ENCODE data around the gene TOR1B.

TOR1B gene

DNA sequence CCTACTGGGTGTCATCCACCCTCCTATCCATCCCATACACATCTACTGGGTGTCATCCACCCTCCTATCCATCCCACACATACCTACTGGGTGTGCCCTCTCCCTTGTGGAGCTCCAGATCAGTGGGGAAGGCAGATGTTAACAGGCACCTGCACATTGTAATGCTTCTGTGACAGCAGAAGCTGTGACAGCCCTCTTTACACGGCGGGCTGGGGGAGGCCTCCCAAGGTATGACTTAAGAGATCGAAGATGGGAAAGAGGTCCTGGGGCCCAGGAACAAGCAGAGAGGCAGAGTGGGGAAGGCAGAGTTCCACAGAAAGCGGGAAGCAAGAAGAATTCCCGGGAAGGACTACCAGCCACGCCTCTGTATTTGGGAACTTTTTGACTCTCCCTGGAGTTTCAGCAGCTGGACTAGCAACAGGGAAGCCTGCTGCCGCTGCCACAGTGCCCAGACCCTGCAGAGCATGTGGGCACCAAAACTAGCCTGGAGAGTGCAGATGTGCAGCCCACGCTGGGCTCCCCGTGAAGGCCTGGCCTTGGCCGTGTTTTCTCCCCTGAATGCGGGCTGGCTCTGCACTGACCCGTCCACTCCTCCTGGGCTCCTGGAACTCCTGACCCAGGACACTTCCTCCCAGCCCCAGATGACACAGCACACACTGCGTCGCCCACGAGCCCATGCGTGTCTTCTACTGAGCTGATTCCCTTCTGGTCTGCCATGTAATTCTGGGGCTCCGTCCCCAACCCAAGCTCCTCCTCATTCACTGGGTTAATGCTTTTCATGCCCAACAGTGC is 11.6 kb downstream of the TOR1B start:
- no peak for DNase-seq (ENCODE audit: low read depth)
- H3K4me3 ChIP-seq (ENCODE audit: low read depth, low read length): no peak overlapping the region
- TF ChIP-seq CTCF (IDR thresholded peaks at IDR 0.05; ENCODE audit: insufficient read depth, low read depth, low read length, missing control alignments): no peak

- DNase-seq (ENCODE audit: low read depth): no peak
- TF ChIP-seq CTCF (IDR thresholded peaks at IDR 0.05; ENCODE audit: insufficient read depth, low read depth, low read length, missing control alignments): no peak
- no peak overlapping the region for H3K4me3 ChIP-seq (ENCODE audit: low read depth, low read length)
These were observed 12.3 kb downstream of the TOR1B start for GRCh38 chr9:129815278-129815677.

DNA sequence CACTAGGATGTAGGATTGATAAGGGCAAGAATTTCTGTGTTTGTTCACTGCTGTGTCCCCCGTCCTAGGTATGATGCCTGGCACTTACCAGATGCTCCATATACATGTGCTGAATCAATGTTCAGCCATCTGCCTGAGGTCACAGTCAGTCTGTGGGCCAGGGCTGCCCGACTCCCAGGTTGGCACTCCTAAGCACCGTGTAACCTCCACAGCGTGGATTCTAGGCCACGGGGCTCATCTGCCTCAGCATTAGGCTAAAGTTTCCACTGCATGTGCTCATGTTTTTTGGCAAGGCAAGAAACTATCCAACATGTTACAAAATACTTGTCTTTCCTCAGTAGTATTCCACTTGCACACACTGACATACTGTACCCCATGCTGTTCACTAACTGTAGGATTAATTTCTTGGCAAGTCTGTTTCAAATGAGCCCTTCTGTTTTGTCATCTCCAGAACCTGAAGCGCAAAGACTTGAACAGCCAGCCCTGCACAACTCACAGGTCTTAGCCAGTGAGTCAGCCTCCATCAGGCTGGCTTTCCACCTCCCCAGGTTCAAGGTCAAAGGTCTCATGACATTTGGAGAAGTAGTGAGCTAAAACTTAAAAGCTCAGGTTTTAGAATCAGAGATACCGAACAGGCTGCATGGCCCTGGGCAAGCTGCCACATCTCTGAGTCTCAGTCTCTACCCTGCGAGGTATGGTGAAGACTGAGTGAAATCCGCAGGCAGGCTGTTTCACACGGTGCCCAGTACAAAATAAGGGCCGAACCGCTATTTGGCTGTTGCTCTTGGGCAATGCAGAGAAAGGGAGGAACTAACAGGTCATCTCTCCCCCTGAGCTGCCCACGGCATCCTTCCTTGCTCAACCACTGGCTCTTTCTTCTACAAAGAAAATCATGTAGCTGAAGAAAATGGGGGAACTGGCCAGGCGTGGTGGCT is 13.8 kb downstream of the TOR1B start:
- TF ChIP-seq CTCF (IDR thresholded peaks at IDR 0.05; ENCODE audit: insufficient read depth, low read depth, low read length, missing control alignments): no peak
- no peak for DNase-seq (ENCODE audit: low read depth)
- no peak overlapping the region for H3K4me3 ChIP-seq (ENCODE audit: low read depth, low read length)

- TF ChIP-seq CTCF (IDR thresholded peaks at IDR 0.05; ENCODE audit: insufficient read depth, low read depth, low read length, missing control alignments): no peak
- peak; percentile 65 for DNase-seq (ENCODE audit: low read depth)
- H3K4me3 ChIP-seq (ENCODE audit: low read depth, low read length): peak overlapping the region; percentile 75
These were observed 20.0 kb downstream of the TOR1B start for GRCh38 chr9:129822898-129823541.

GRCh38 chr9:129823542-129823934 is 20.6 kb downstream of the TOR1B start:
- no peak for DNase-seq (ENCODE audit: low read depth)
- TF ChIP-seq CTCF (IDR thresholded peaks at IDR 0.05; ENCODE audit: insufficient read depth, low read depth, low read length, missing control alignments): no peak
- H3K4me3 ChIP-seq (ENCODE audit: low read depth, low read length): peak overlapping the region; percentile 75

- H3K4me3 ChIP-seq (ENCODE audit: low read depth, low read length): peak within 1 kb of the TSS; percentile 75
- peak; percentile 96 for DNase-seq (ENCODE audit: low read depth)
- no peak for TF ChIP-seq CTCF (IDR thresholded peaks at IDR 0.05; ENCODE audit: insufficient read depth, low read depth, low read length, missing control alignments)
These were observed 21.1 kb downstream of the TOR1B start, which contains the start of gene TOR1A for GRCh38 chr9:129823935-129824601. Gene TOR1A (minus strand): TSS chr9:129824136. CDS start chr9:129824085, 51 bp downstream.

Data from GM12865 (cell line).